GM23338 (cell line): ENCODE results near the gene PDE5A. TPM values are rescaled to one million over a fixed set of nuclear protein-coding genes. Genes with fewer than 3 reads are reported as not detected.

Experiments used
- ATAC-seq: fragments of 200-7000 bp; cut with Tn5 transposase; 3 replicates; pipeline ENCODE4 v1.9.1; 2020
- DNase-seq: peaks from one replicate; pipeline ENCODE4 v3.0.0-alpha.2; 2015; ENCODE audit warnings: low spot score
- H2AFZ ChIP-seq: fragments of 200-600 bp; sonication (generic); 2 replicates; pipeline ENCODE4 v1.8.0; 2016; ENCODE audit warnings: antibody characterized with exemption, mild to moderate bottlenecking, moderate library complexity
- H3F3A ChIP-seq: fragments of 200-600 bp; sonication (generic); replicated peaks from 2 replicates; pipeline ENCODE4 v1.8.0; 2017; ENCODE audit warnings: antibody characterized with exemption, mixed run types, low read depth
- H3K27ac ChIP-seq: fragments of 200-600 bp; sonication (generic); 2 replicates; pipeline ENCODE4 v1.6.1; 2016; ENCODE audit warnings: low read depth
- H3K27me3 ChIP-seq: fragments of 200-600 bp; sonication (generic); 2 replicates; pipeline ENCODE4 v1.8.0; 2016; ENCODE audit warnings: mild to moderate bottlenecking, mixed run types, moderate library complexity; ENCODE audit not compliant: insufficient read depth
- H3K36me3 ChIP-seq: fragments of 200-600 bp; sonication (generic); 2 replicates; pipeline ENCODE4 v1.8.0; 2016; ENCODE audit warnings: mild to moderate bottlenecking; ENCODE audit not compliant: insufficient read depth
- H3K4me1 ChIP-seq: fragments of 200-600 bp; sonication (generic); 2 replicates; pipeline ENCODE4 v1.8.0; 2016; ENCODE audit warnings: mild to moderate bottlenecking, moderate library complexity; ENCODE audit not compliant: insufficient read depth
- H3K4me2 ChIP-seq: fragments of 200-600 bp; sonication (generic); 2 replicates; pipeline ENCODE4 v1.7.1; 2017; ENCODE audit warnings: mixed run types
- H3K4me3 ChIP-seq: fragments of 200-600 bp; sonication (generic); 2 replicates; pipeline ENCODE4 v1.6.1; 2016; ENCODE audit warnings: mixed run types
- H3K79me2 ChIP-seq: fragments of 200-600 bp; sonication (generic); replicated peaks from 2 replicates; pipeline ENCODE4 v1.8.0; 2017; ENCODE audit warnings: mild to moderate bottlenecking; ENCODE audit not compliant: insufficient read depth
- H3K9me2 ChIP-seq: fragments of 200-600 bp; sonication (generic); 2 replicates; pipeline ENCODE4 v1.8.0; 2017; ENCODE audit not compliant: insufficient read depth
- H4K20me1 ChIP-seq: fragments of 200-600 bp; sonication (generic); replicated peaks from 2 replicates; pipeline ENCODE4 v1.8.0; 2017; ENCODE audit warnings: mild to moderate bottlenecking; ENCODE audit not compliant: insufficient read depth
- H3K27ac Mint-ChIP-seq: 2 replicates; pipeline ENCODE4 v1.8.0; 2020; ENCODE audit warnings: inconsistent platforms, mild to moderate bottlenecking, moderate library complexity, mixed read lengths
- H3K27me3 Mint-ChIP-seq: 3 replicates; pipeline ENCODE4 v1.8.0; 2022; ENCODE audit warnings: low read depth, mild to moderate bottlenecking, moderate library complexity, mixed read lengths, inconsistent platforms; ENCODE audit not compliant: insufficient read depth, poor library complexity
- H3K36me3 Mint-ChIP-seq: 3 replicates; pipeline ENCODE4 v1.8.0; 2021; ENCODE audit warnings: low read depth, mild to moderate bottlenecking, inconsistent platforms, moderate library complexity, mixed read lengths
- H3K4me1 Mint-ChIP-seq: 3 replicates; pipeline ENCODE4 v1.8.0; 2020; ENCODE audit warnings: mild to moderate bottlenecking, inconsistent platforms, mixed read lengths
- H3K4me3 Mint-ChIP-seq: 3 replicates; pipeline ENCODE4 v1.8.0; 2021; ENCODE audit warnings: moderate library complexity, mild to moderate bottlenecking, inconsistent platforms, mixed read lengths
- H3K9me3 Mint-ChIP-seq: 3 replicates; pipeline ENCODE4 v1.8.0; 2020; ENCODE audit warnings: moderate library complexity, mild to moderate bottlenecking, inconsistent platforms, mixed read lengths
- CREB1 ChIP-seq: fragments of 250-450 bp; sonication (Bioruptor Pico); IDR thresholded peaks from 2 replicates; pipeline ENCODE4 v1.5.0; 2020; ENCODE audit warnings: low read depth, mild to moderate bottlenecking, moderate library complexity
- EZH2 ChIP-seq: fragments of 200-600 bp; sonication (generic); IDR thresholded peaks from one replicate; pipeline ENCODE4 v1.8.0; 2017; ENCODE audit warnings: antibody characterized with exemption, mild to moderate bottlenecking, low read depth; ENCODE audit not compliant: unreplicated experiment
- EZH2phosphoT487 ChIP-seq: fragments of 200-600 bp; sonication (generic); IDR thresholded peaks from one replicate; pipeline ENCODE4 v1.8.1; 2018; ENCODE audit warnings: antibody characterized with exemption; ENCODE audit not compliant: unreplicated experiment
- JUNB ChIP-seq: IDR thresholded peaks from one replicate; pipeline ENCODE4 v1.6.1; 2016; ENCODE audit warnings: antibody characterized with exemption; ENCODE audit not compliant: unreplicated experiment
- NANOG ChIP-seq: IDR thresholded peaks from 2 replicates; pipeline ENCODE4 v1.6.1; 2016; ENCODE audit warnings: antibody characterized with exemption, borderline replicate concordance
- POLR2AphosphoS5 ChIP-seq: IDR thresholded peaks from 2 replicates; pipeline ENCODE4 v1.6.1; 2016; ENCODE audit warnings: antibody characterized with exemption, low read depth
- STAT1 ChIP-seq: IDR thresholded peaks from one replicate; pipeline ENCODE4 v1.6.1; 2016; ENCODE audit warnings: antibody characterized with exemption; ENCODE audit not compliant: unreplicated experiment
- ZNF114 ChIP-seq: fragments of 250-450 bp; sonication (Bioruptor Pico); IDR thresholded peaks from 2 replicates; pipeline ENCODE4 v1.5.0; 2020; ENCODE audit warnings: mild to moderate bottlenecking, moderate library complexity
- ZNF331 ChIP-seq: fragments of 250-450 bp; sonication (Bioruptor Pico); IDR thresholded peaks from 2 replicates; pipeline ENCODE4 v1.5.0; 2020; ENCODE audit warnings: low read depth, mild to moderate bottlenecking, moderate library complexity
- polyA plus RNA-seq: library from polyadenylated mRNA; unstranded; fragments of >200 nt; fragmentation: Nextera tagmentation; extraction: Ambion mirVana; gene quantifications from 2 replicates; pipeline ENCODE4 v1.2.1, GENCODE V29; 2016
- total RNA-seq: library from RNA; depleted of rRNA; stranded (reverse); fragments of >200 nt; shearing (Covaris generic); gene quantifications from 2 replicates; pipeline ENCODE4 v1.2.3, GENCODE V29; 2014
- TF ChIP-seq, protein P1 (sequence below): fragments of 250-450 bp; sonication (Bioruptor Pico); IDR thresholded peaks from 2 replicates; pipeline ENCODE4 v1.5.0; 2020; ENCODE audit warnings: mild to moderate bottlenecking, moderate library complexity
- TF ChIP-seq, protein P2 (sequence below): IDR thresholded peaks from one replicate; pipeline ENCODE4 v1.6.1; 2018; ENCODE audit warnings: antibody characterized with exemption; ENCODE audit not compliant: unreplicated experiment
- TF ChIP-seq, protein P3 (sequence below), 2 experiments: fragments of 200-600 bp in 1 of 2; sonication (generic) in 1 of 2; conservative IDR thresholded peaks; 2 replicates each; pipeline versions ENCODE4 v1.5.1 to v1.6.1; 2016 to 2017; ENCODE audit warnings: antibody characterized with exemption in 2 of 2, low read depth in 2 of 2, mild to moderate bottlenecking in 2 of 2, moderate library complexity in 1 of 2
- TF ChIP-seq, protein P4 (sequence below): IDR thresholded peaks from 2 replicates; pipeline ENCODE4 v1.6.1; 2016; ENCODE audit warnings: antibody characterized with exemption

The PDE5A gene
- total and polyA plus RNA-seq, 2 experiments from 2014 or later, result 15.0 to 22.6 TPM

DNA sequence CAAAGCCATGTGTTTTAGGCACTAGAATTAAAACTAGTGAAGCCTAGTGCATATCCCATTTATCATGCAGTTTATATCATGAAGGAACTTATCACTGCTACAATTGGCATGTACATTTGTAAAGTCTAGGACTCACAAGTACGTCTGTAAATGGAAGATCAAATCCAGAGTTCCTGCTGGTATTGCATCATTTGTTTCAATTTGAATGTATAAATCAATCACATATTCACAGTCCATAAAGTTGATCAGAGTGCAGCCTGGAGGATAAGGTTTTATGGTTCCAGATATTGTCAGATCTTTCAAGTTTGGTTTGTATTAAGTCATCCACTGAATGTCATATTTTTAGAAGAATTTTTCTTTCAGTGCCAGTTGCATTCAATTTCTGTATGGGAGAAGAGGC is 32.6 kb upstream of the PDE5A start:
- Histone ChIP-seq H3K27me3 (no peaks in the 10 kb centered on the region), H3K79me2 (no peaks in the 10 kb centered on the region), H3K4me3 (no peak overlapping the region), H2AFZ (no peak overlapping the region), H3K9me2 (no peaks in the 10 kb centered on the region), H3K27ac (no peak overlapping the region), H3K4me2 (no peak overlapping the region), H3F3A (no peaks in the 10 kb centered on the region), H4K20me1 (no peaks in the 10 kb centered on the region), H3K4me1 (no peaks in the 10 kb centered on the region), H3K36me3 (no peaks in the 10 kb centered on the region)
- Mint-ChIP-seq H3K27me3 (no peaks in the 10 kb centered on the region), H3K4me3 (no peak overlapping the region), H3K4me1 (0 out of 3 replicates have a peak, but pooled peaks cover 2% of the 10 kb centered on the region), H3K36me3 (no peaks in the 10 kb centered on the region), H3K9me3 (no peaks in the 10 kb centered on the region), H3K27ac (no peak overlapping the region)
- TF ChIP-seq STAT1 (no peak), CREB1 (CRISPR knock-in tag) (no peak), JUNB (no peak), NANOG (no peak), ZNF114 (CRISPR knock-in tag) (no peak), EZH2 (no peak), ZNF331 (CRISPR knock-in tag) (no peak), EZH2phosphoT487 (no peak), POLR2AphosphoS5 (no peak)
- TF ChIP-seq, protein P1, sequence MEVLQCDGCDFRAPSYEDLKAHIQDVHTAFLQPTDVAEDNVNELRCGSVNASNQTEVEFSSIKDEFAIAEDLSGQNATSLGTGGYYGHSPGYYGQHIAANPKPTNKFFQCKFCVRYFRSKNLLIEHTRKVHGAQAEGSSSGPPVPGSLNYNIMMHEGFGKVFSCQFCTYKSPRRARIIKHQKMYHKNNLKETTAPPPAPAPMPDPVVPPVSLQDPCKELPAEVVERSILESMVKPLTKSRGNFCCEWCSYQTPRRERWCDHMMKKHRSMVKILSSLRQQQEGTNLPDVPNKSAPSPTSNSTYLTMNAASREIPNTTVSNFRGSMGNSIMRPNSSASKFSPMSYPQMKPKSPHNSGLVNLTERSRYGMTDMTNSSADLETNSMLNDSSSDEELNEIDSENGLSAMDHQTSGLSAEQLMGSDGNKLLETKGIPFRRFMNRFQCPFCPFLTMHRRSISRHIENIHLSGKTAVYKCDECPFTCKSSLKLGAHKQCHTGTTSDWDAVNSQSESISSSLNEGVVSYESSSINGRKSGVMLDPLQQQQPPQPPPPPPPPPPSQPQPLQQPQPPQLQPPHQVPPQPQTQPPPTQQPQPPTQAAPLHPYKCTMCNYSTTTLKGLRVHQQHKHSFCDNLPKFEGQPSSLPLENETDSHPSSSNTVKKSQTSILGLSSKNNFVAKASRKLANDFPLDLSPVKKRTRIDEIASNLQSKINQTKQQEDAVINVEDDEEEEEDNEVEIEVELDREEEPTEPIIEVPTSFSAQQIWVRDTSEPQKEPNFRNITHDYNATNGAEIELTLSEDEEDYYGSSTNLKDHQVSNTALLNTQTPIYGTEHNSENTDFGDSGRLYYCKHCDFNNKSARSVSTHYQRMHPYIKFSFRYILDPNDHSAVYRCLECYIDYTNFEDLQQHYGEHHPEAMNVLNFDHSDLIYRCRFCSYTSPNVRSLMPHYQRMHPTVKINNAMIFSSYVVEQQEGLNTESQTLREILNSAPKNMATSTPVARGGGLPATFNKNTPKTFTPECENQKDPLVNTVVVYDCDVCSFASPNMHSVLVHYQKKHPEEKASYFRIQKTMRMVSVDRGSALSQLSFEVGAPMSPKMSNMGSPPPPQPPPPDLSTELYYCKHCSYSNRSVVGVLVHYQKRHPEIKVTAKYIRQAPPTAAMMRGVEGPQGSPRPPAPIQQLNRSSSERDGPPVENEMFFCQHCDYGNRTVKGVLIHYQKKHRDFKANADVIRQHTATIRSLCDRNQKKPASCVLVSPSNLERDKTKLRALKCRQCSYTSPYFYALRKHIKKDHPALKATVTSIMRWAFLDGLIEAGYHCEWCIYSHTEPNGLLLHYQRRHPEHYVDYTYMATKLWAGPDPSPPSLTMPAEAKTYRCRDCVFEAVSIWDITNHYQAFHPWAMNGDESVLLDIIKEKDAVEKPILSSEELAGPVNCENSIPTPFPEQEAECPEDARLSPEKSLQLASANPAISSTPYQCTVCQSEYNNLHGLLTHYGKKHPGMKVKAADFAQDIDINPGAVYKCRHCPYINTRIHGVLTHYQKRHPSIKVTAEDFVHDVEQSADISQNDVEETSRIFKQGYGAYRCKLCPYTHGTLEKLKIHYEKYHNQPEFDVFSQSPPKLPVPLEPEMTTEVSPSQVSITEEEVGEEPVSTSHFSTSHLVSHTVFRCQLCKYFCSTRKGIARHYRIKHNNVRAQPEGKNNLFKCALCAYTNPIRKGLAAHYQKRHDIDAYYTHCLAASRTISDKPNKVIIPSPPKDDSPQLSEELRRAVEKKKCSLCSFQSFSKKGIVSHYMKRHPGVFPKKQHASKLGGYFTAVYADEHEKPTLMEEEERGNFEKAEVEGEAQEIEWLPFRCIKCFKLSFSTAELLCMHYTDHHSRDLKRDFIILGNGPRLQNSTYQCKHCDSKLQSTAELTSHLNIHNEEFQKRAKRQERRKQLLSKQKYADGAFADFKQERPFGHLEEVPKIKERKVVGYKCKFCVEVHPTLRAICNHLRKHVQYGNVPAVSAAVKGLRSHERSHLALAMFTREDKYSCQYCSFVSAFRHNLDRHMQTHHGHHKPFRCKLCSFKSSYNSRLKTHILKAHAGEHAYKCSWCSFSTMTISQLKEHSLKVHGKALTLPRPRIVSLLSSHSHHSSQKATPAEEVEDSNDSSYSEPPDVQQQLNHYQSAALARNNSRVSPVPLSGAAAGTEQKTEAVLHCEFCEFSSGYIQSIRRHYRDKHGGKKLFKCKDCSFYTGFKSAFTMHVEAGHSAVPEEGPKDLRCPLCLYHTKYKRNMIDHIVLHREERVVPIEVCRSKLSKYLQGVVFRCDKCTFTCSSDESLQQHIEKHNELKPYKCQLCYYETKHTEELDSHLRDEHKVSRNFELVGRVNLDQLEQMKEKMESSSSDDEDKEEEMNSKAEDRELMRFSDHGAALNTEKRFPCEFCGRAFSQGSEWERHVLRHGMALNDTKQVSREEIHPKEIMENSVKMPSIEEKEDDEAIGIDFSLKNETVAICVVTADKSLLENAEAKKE (CRISPR knock-in tag), result no peak
- TF ChIP-seq, protein P2, sequence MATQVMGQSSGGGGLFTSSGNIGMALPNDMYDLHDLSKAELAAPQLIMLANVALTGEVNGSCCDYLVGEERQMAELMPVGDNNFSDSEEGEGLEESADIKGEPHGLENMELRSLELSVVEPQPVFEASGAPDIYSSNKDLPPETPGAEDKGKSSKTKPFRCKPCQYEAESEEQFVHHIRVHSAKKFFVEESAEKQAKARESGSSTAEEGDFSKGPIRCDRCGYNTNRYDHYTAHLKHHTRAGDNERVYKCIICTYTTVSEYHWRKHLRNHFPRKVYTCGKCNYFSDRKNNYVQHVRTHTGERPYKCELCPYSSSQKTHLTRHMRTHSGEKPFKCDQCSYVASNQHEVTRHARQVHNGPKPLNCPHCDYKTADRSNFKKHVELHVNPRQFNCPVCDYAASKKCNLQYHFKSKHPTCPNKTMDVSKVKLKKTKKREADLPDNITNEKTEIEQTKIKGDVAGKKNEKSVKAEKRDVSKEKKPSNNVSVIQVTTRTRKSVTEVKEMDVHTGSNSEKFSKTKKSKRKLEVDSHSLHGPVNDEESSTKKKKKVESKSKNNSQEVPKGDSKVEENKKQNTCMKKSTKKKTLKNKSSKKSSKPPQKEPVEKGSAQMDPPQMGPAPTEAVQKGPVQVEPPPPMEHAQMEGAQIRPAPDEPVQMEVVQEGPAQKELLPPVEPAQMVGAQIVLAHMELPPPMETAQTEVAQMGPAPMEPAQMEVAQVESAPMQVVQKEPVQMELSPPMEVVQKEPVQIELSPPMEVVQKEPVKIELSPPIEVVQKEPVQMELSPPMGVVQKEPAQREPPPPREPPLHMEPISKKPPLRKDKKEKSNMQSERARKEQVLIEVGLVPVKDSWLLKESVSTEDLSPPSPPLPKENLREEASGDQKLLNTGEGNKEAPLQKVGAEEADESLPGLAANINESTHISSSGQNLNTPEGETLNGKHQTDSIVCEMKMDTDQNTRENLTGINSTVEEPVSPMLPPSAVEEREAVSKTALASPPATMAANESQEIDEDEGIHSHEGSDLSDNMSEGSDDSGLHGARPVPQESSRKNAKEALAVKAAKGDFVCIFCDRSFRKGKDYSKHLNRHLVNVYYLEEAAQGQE, result no peak
- TF ChIP-seq, protein P3, sequence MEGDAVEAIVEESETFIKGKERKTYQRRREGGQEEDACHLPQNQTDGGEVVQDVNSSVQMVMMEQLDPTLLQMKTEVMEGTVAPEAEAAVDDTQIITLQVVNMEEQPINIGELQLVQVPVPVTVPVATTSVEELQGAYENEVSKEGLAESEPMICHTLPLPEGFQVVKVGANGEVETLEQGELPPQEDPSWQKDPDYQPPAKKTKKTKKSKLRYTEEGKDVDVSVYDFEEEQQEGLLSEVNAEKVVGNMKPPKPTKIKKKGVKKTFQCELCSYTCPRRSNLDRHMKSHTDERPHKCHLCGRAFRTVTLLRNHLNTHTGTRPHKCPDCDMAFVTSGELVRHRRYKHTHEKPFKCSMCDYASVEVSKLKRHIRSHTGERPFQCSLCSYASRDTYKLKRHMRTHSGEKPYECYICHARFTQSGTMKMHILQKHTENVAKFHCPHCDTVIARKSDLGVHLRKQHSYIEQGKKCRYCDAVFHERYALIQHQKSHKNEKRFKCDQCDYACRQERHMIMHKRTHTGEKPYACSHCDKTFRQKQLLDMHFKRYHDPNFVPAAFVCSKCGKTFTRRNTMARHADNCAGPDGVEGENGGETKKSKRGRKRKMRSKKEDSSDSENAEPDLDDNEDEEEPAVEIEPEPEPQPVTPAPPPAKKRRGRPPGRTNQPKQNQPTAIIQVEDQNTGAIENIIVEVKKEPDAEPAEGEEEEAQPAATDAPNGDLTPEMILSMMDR (conservative IDR thresholded peaks at IDR 0.05; ENCODE audit: low read depth in 2 of 2), result no peak
- TF ChIP-seq, protein P4, sequence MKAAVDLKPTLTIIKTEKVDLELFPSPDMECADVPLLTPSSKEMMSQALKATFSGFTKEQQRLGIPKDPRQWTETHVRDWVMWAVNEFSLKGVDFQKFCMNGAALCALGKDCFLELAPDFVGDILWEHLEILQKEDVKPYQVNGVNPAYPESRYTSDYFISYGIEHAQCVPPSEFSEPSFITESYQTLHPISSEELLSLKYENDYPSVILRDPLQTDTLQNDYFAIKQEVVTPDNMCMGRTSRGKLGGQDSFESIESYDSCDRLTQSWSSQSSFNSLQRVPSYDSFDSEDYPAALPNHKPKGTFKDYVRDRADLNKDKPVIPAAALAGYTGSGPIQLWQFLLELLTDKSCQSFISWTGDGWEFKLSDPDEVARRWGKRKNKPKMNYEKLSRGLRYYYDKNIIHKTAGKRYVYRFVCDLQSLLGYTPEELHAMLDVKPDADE, result no peak
- no peak for ATAC-seq
- DNase-seq, result no peak
